ENCODE data around the gene IRF2BP1. TPM values are rescaled to one million over a fixed set of nuclear protein-coding genes. Genes with fewer than 3 reads are reported as not detected.

Gene IRF2BP1
- total and polyA plus RNA-seq, 10 donors, result 10.0 to 29.4 (median 22.5) TPM

DNA sequence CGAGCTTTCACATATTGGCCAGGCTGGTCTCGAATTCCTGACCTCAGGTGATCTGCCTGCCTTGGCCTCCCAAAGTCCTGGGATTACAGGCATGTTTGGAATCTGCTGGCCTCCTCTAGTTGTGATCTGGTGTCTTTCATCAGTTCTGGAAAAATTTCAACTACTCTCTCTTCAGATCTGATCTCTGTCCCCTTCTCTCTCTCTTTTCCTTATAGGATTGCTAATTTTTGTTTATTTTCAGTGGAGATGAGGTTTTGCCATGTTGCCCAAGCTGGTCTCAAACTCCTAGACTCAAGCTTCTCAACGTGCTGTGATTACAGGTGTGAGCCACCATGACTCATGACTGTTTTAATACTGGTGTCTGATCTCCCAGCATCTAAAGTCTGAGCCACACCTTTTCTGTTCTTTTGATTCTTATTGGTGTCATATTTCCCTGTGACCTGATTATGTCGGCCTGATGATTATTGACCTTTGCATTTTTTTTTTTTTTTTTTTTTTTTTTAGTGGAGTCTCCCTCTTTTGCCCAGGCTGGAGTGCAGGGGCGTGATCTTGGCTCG lies 39.0 kb upstream of the IRF2BP1 start:
- WGBS, 5 donors, result 62 to 82% (median 73%) methylated on average over 6 of the region's 6 CpGs
- TF ChIP-seq, protein P1, sequence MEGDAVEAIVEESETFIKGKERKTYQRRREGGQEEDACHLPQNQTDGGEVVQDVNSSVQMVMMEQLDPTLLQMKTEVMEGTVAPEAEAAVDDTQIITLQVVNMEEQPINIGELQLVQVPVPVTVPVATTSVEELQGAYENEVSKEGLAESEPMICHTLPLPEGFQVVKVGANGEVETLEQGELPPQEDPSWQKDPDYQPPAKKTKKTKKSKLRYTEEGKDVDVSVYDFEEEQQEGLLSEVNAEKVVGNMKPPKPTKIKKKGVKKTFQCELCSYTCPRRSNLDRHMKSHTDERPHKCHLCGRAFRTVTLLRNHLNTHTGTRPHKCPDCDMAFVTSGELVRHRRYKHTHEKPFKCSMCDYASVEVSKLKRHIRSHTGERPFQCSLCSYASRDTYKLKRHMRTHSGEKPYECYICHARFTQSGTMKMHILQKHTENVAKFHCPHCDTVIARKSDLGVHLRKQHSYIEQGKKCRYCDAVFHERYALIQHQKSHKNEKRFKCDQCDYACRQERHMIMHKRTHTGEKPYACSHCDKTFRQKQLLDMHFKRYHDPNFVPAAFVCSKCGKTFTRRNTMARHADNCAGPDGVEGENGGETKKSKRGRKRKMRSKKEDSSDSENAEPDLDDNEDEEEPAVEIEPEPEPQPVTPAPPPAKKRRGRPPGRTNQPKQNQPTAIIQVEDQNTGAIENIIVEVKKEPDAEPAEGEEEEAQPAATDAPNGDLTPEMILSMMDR (IDR thresholded peaks at IDR 0.05 in 8 of 11, conservative IDR thresholded peaks at IDR 0.05 in 3 of 11), result no peak
- TF ChIP-seq POLR2A (IDR thresholded peaks at IDR 0.05), result no peak
- no peak for TF ChIP-seq POLR2AphosphoS5 (IDR thresholded peaks at IDR 0.05)

DNA sequence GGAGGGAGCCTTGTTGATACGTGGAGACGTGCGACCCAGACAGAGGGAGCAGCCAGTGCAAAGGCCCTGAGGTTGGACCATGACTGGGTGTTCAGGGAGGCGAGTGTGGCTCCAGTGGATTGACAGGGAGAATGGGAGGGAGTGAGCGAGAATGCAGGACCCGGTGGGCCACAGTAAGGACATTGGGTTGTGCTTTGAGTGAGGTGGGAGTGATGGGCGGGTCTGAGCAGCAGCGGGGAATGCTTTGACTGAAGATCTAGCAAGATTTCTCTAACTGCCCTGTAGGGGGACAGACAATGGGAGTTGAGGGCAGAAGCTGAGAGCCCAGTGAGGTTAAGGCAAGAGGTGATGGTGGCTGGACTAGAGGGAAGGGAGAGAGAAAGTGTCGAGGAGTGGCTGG lies 36.3 kb upstream of the IRF2BP1 start:
- H3K27me3 ChIP-seq (replicated peaks in 1 of 7), result peaks cover 0 to 20% (median 0%) of the 10 kb centered on the region in 7 donors
- no peak overlapping the region for H3K4me3 ChIP-seq
- WGBS, 5 donors, result 61 to 75% (median 64%) methylated on average over 9 of the region's 9 CpGs
- no peak for TF ChIP-seq POLR2A (IDR thresholded peaks at IDR 0.05)
- TF ChIP-seq, protein P1 (IDR thresholded peaks at IDR 0.05 in 8 of 11, conservative IDR thresholded peaks at IDR 0.05 in 3 of 11), result no peak
- no peak for TF ChIP-seq POLR2AphosphoS5 (IDR thresholded peaks at IDR 0.05)
- intact Hi-C loops (cut with DNase I; ENCODE audit: low total_unique reads), result loop anchor here (10.0 kb wide), 1 partner anchor 93 kb away; no protein-coding TSS in a partner anchor
- no peak for DNase-seq
- H3K9me3 ChIP-seq, result no peaks in the 10 kb centered on the region
- H3K4me1 ChIP-seq, result peaks cover 0 to 2% (median 0%) of the 10 kb centered on the region in 6 donors
- no peak overlapping the region for H3K27ac ChIP-seq
- no peaks in the 10 kb centered on the region for H3K36me3 ChIP-seq

More for the DNA sequence above, 39.0 kb upstream of the IRF2BP1 start:
- Histone ChIP-seq H3K27ac (no peak overlapping the region), H3K4me1 (peaks cover 4 to 11% (median 8%) of the 10 kb centered on the region in 6 donors), H3K4me3 (no peak overlapping the region), H3K9me3 (no peaks in the 10 kb centered on the region), H3K27me3 (replicated peaks in 1 of 7) (peaks cover 0 to 13% (median 0%) of the 10 kb centered on the region in 7 donors), H3K36me3 (no peaks in the 10 kb centered on the region)
- DNase-seq, result no peak
- intact Hi-C loops (cut with DNase I; ENCODE audit: low total_unique reads), result loop anchor here (10.0 kb wide), 1 partner anchor 90 kb away; no protein-coding TSS in a partner anchor

DNA sequence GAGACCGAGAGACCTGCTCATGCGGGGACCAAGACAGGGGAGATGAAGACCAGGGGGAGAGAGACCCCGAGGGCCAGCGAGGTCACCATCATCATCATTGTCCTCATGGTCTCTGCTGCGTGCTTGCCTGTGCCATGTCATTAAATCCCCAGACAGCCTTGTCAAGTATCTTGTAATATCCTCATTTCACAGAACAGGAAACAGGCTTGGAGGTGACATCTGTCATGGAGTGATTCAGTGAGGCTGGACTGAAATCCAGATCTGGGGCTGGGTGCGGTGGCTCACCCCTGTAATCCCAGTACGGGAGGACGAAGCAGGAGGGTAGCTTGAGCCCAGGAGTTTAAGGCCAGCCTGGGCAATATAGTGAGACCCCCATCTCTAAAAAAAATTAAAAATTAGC lies 34.5 kb upstream of the IRF2BP1 start:
- Histone ChIP-seq H3K9me3 (no peaks in the 10 kb centered on the region), H3K4me1 (no peaks in the 10 kb centered on the region), H3K27me3 (replicated peaks in 1 of 7) (peaks cover 0 to 35% (median 0%) of the 10 kb centered on the region in 7 donors), H3K4me3 (no peak overlapping the region), H3K36me3 (no peaks in the 10 kb centered on the region), H3K27ac (no peak overlapping the region)
- intact Hi-C loops (cut with DNase I; ENCODE audit: low total_unique reads), result loop anchor here (10.0 kb wide), 1 partner anchor 94 kb away; no protein-coding TSS in a partner anchor
- no peak for DNase-seq
- 46 to 77% (median 58%) methylated on average over 8 of the region's 8 CpGs for WGBS, 5 donors
- TF ChIP-seq POLR2A (IDR thresholded peaks at IDR 0.05), result no peak
- TF ChIP-seq, protein P1 (IDR thresholded peaks at IDR 0.05 in 8 of 11, conservative IDR thresholded peaks at IDR 0.05 in 3 of 11), result no peak
- no peak for TF ChIP-seq POLR2AphosphoS5 (IDR thresholded peaks at IDR 0.05)

DNA sequence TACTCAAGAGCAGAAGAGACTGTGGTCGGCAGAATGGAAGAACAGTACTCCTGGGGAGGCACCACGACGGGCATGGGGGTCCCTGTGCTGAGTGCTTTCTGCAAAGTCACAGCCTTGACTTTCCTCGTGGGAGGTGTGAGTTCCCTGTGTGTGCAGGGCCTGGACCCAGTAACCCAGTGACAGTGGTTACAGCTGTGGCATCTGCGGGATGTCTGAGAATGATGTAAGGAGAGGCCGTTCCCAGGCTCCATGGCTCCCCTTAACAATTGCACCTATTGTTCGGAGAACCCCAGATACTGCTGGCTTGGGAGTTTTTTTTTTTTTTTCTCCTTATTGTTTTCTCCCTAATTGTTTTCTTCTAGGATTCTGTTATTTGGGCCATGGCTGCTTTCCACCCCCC lies 33.7 kb upstream of the IRF2BP1 start:
- Histone ChIP-seq H3K4me1 (no peaks in the 10 kb centered on the region), H3K4me3 (no peak overlapping the region), H3K27me3 (replicated peaks in 1 of 7) (peaks cover 0 to 40% (median 0%) of the 10 kb centered on the region in 7 donors), H3K27ac (no peak overlapping the region), H3K9me3 (no peaks in the 10 kb centered on the region), H3K36me3 (no peaks in the 10 kb centered on the region)
- DNase-seq, result no peak
- intact Hi-C loops (cut with DNase I; ENCODE audit: low total_unique reads), result loop anchor here (10.0 kb wide), 1 partner anchor 95 kb away; no protein-coding TSS in a partner anchor
- WGBS, 5 donors, result 50 to 58% (median 54%) methylated on average over 7 of the region's 7 CpGs
- TF ChIP-seq POLR2A (IDR thresholded peaks at IDR 0.05) (no peak), POLR2AphosphoS5 (IDR thresholded peaks at IDR 0.05) (no peak)
- TF ChIP-seq, protein P1 (IDR thresholded peaks at IDR 0.05 in 8 of 11, conservative IDR thresholded peaks at IDR 0.05 in 3 of 11), result no peak

Measured in spleen (tissue), 11 donors.